Right cardiac atrium (tissue), 5 donors: ENCODE results near the gene ELAVL3. TPM values are rescaled to one million over a fixed set of nuclear protein-coding genes. Genes with fewer than 3 reads are reported as not detected.
"Not testable (repeated sequence)": the region's sequence is repeated elsewhere in the genome, so short reads cannot be mapped to it uniquely, and the experiment has no call there.

ENCODE experiments used
- ATAC-seq, 2 donors: fragments of 200-7000 bp; cut with Tn5 transposase; one replicate each; pipeline versions ENCODE4 v1.8.0 to v1.9.1; 2020; ENCODE audit warnings: moderate library complexity in 2 of 2, mild to moderate bottlenecking in 1 of 2
- DNase-seq, 3 donors: peaks; one replicate each; pipeline ENCODE4 v3.0.0-alpha.2; 2020
- H3K27ac ChIP-seq: one replicate; pipeline ENCODE4 v1.5.1; 2013; ENCODE audit warnings: mild to moderate bottlenecking, low read length, control low read depth, moderate library complexity
- H3K27me3 ChIP-seq: one replicate; pipeline ENCODE4 v1.6.1; 2013; ENCODE audit not compliant: control insufficient read depth, insufficient read depth
- H3K4me1 ChIP-seq: one replicate; pipeline ENCODE4 v1.6.1; 2013; ENCODE audit warnings: low read length; ENCODE audit not compliant: control insufficient read depth, insufficient read depth
- H3K4me3 ChIP-seq: one replicate; pipeline ENCODE4 v1.5.1; 2013; ENCODE audit warnings: low read length, control low read depth
- H3K9me3 ChIP-seq: one replicate; pipeline ENCODE4 v1.6.1; 2013; ENCODE audit warnings: low read length; ENCODE audit not compliant: control insufficient read depth
- WGBS: extraction: QIAGEN DNeasy Blood & Tissue Kit; methylation state at CpG from one replicate; pipeline ENCODE4 v1.1.7; 2013; 5-methylcytosine and 5-hydroxymethylcytosine counted together
- intact Hi-C, 4 donors: fragments of 100-400 bp; cut with DNase I; formaldehyde crosslinking; loops; one replicate each; pipeline versions ENCODE4 v1.11.0 to v1.14.0; 2022 to 2023
- polyA plus RNA-seq: library from polyadenylated mRNA; stranded (reverse); fragments of 200-250 nt; gene quantifications from one replicate; pipeline ENCODE4 v1.2.3, GENCODE V29; 2013
- total RNA-seq, 4 donors: library from RNA; stranded (reverse); fragmentation: NEBNext Ultra II Directional; extraction: Animal tissue kit (Norgen Biotek cat#: 25700); gene quantifications; one replicate each; pipeline ENCODE4 v1.2.1, GENCODE V29; 2021
- donor health status: healthy with polysubstance abuse.
- donor health status: DM: no; HTN: yes; CAD: no.
- donor health status: DM: no; HTN: no; CAD: no.
- donor health status: DM: no; HTN: yes; CAD: no; lungs with severe emphysema.
- donor health status: DM: yes; HTN: yes; CAD: no.

The ELAVL3 gene
- total and polyA plus RNA-seq, 5 donors, result 0.14 TPM; not detected in 4

DNA sequence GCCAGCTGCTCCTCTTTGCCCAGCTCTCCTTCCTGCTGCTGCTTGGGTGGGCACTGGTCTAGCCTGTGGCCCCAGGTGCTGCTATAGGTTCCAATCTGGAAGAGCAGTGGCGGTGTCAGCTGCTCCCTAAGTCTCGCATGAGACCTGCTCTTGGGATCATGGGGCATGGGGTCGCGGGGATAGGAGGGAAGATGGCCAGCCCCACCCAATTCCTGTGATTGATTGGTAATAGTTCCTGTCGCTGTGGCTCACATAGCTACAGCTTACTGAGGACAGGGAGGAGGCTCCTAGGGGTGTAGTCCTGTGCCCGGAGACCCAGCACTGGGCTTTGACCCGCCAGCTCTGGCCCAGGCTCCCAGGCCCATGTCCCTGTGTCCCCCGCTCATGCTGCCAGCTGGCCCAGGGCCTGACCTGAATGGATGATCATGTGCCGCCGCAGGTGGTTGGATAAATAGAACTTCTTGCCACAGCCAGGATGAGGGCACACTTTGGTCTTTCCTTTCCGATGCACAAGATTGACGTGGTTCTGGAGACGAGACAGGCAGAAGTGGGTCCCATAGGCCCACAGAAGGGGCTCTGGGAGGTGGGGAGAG, 4.5 kb upstream of the ELAVL3 start:
- no peak overlapping the region for H3K27ac ChIP-seq
- ATAC-seq (no peak), DNase-seq (no peak)
- intact Hi-C loops, result no loop called here
- 90% methylated on average over 13 of the region's 13 CpGs for WGBS
- no peak overlapping the region for H3K4me3 ChIP-seq
- H3K27me3 ChIP-seq, result no peaks in the 10 kb centered on the region
- H3K4me1 ChIP-seq, result peaks cover 1% of the 10 kb centered on the region
- no peaks in the 10 kb centered on the region for H3K9me3 ChIP-seq

- 68% methylated on average over 57 of the region's 57 CpGs for WGBS
- H3K27ac ChIP-seq, result no peak overlapping the region
- no peaks in the 10 kb centered on the region for H3K9me3 ChIP-seq
- peaks cover 1% of the 10 kb centered on the region for H3K4me1 ChIP-seq
- ATAC-seq (no peak), DNase-seq (peak in 1 of 3 donors; percentile 53)
- intact Hi-C loops, result no loop called here
- H3K27me3 ChIP-seq, result no peaks in the 10 kb centered on the region
- H3K4me3 ChIP-seq, result no peak overlapping the region
Measured at GRCh38 chr19:11483366-11484111, 2.7 kb upstream of the ELAVL3 start.

DNA sequence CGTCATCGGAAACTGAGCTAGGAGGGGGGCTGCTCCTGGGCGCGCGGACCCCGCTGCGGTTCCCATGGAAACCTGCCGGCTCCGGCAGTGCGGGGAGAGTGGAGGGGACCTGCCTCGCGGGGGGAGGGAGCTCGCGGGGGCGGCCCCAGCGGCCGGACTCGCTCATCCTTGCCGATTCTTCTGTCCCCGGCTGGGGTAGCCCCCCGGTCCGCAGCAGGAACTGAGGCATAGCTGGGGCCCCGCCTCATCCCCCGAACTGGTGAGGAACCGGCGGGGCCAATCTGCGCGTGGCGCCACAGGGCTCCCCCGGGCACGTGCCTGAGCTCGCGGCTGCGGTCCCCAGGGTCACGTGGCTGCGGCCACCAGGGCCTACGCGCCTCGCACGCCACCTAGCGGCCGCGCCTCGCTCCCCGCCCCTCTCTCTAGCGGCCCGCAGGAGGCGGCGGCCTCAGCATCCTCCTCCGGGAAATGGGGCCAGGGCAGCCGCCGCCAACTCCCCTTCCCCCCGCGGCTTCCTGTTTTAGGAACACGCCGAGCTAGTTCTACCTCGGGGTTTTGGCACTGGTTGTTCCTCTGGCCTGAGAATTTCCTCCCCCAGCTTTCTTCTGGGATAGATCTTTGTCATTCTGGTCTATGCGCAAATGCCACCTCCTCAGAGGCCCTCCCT, 1.7 kb upstream of the ELAVL3 start:
- no peak overlapping the region for H3K27ac ChIP-seq
- no peaks in the 10 kb centered on the region for H3K9me3 ChIP-seq
- no peaks in the 10 kb centered on the region for H3K27me3 ChIP-seq
- H3K4me3 ChIP-seq, result peak overlapping the region; percentile 9
- H3K4me1 ChIP-seq, result peaks cover 1% of the 10 kb centered on the region
- DNase-seq, result peak; percentile 90 to 95 (median 95)
- peak; percentile 89 to 90 for ATAC-seq
- WGBS, result 2% methylated on average over 58 of the region's 58 CpGs
- intact Hi-C loops, result no loop called here

DNA sequence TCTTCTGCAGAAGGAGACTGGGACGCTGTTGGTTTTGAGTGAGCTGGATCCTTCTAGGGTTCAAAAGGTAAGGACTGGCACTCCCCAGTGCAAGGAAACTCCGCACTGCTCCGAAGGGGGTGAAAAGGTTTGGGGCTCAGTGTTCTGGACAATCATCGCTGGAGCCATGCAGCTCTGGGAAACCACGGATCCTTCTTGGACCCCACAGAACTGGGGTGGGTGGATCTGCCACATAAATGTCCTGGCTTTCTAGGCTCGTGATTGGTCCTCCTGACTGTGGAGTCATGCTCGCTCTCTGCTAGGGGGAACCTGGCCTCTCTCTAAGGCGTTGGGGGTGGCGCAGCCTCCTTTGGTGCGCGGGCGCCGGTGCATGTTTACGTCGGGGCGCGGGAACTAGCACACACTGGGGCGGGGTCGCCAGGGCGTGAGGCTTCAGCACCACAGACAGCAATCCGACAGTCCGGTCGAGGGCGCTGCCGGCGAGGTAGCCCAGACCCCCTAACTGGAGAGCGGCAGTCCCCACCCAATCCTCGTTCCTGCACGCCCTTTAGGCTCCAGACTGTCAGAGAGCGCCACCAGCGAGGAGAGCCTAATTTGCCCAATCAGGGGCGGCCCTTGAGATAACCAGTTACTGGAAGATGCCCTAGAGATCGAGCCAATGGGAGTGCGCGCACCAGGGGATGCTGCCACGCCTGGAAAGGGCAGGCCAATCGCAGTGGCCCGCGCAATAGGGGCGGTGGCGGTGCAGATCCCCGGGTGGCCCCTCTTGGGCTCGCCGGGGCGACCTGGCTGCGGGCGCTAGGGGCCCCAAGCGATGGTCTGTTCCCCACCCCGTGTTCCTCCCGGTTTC, 913 bp upstream of the ELAVL3 start:
- intact Hi-C loops, result no loop called here
- peak; percentile 80 to 87 for ATAC-seq
- Histone ChIP-seq H3K4me3 (peak overlapping the region; percentile 9), H3K9me3 (no peaks in the 10 kb centered on the region), H3K27ac (no peak overlapping the region), H3K27me3 (no peaks in the 10 kb centered on the region), H3K4me1 (peaks cover 1% of the 10 kb centered on the region)
- 4% methylated on average over 50 of the region's 50 CpGs for WGBS
- DNase-seq, result peak; percentile 85 to 89 (median 89)

- H3K9me3 ChIP-seq, result no peaks in the 10 kb centered on the region
- H3K27ac ChIP-seq, result no peak overlapping the region
- DNase-seq (peak in 1 of 3 donors; percentile 58), ATAC-seq (no peak)
- 7% methylated on average over 86 of the region's 86 CpGs for WGBS
- no peaks in the 10 kb centered on the region for H3K27me3 ChIP-seq
- H3K4me1 ChIP-seq, result peaks cover 1% of the 10 kb centered on the region
- peak overlapping the region; percentile 11 for H3K4me3 ChIP-seq
- intact Hi-C loops, result no loop called here
Measured at GRCh38 chr19:11479898-11480714, 740 bp downstream of the ELAVL3 start.

DNA sequence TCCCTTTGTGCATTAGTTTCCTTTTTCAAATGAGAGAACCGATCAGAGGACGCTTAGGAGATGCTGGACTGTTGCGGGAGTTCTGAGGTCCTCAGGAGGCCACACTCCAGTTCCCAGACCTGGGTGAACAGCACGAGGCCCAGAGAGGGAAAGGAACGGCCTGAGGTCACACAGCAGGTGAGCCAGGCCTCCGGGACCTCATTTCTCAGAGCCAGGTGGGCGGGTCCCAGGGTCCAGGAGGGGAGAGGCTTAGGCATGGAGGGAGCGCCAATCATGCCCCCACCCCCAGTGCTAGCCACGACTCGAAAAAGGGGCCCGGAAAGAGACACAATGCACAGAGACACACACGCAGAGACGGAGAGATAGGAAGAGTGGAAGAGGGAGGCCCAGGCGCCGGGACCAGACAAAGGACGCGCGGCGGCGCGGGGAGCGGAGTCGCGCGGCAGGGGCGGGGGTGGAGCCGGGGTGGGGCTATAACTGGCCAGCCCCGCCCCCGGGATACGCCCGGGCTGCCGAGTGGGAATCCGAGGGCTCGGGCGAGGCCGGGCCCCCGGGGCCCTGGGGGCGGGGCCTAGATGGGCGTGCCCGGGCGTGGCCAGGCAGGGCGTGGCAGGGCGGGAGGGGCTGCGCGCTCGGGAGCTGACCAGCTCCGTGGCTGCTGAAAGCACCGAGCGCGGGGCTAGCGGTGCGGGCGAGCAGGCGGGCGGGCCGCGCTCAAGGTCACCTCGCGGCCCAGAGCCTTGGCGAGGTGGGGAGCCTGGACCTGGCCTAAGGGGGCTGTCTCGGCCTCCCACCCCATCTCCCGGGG, 1.6 kb downstream of the ELAVL3 start:
- intact Hi-C loops, result no loop called here
- Histone ChIP-seq H3K27me3 (no peaks in the 10 kb centered on the region), H3K4me3 (peak overlapping the region; percentile 11), H3K27ac (no peak overlapping the region), H3K9me3 (no peaks in the 10 kb centered on the region), H3K4me1 (peaks cover 1% of the 10 kb centered on the region)
- DNase-seq (peak; percentile 50 to 75 (median 71)), ATAC-seq (peak; percentile 3 to 14)
- 18% methylated on average over 62 of the region's 62 CpGs for WGBS

DNA sequence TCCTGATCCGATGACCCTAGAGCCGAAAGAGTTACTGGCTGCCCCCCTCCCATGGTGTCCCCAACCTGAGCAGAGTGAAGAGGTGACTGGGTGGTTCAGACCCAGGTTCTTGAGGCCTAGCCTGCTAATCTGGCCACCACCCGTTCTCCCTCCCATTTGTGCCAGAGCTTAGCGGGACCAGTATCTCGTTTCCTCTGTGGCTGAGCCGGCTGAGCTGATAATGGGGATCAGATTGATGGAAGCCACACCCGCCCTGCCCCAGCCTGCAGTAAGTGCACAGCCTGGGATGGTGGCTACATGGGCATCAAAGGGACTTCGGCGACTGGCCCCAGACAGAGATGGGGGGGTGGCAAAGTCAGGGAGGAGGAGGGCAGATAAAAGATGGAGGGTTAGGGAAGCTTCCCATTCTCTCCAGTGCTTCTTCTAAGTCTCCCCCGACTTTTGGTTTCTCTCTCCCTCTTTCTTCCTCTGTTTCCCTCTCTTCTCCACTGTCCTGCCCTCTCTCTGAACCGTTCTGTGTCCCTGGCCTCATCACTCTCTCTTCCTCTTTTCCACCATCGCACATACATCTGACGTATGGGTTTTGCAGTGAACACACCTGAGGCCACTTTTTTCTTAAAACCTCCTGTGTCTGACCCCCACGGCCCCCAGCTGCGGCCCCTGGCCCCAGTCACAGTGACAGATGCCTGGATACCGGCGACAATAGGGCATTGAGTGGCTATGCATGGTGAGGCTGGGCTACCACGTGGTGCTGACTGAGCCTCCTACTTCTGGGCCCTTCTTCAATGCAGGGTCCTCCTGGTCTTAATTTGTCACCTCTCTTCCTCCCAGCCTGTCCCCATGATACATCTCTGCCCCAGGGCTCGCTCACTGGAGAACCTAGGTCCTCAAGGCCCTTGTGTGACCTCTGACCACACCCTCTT, 2.4 kb downstream of the ELAVL3 start:
- 54% methylated on average over 19 of the region's 19 CpGs for WGBS
- ATAC-seq, result no peak

DNA sequence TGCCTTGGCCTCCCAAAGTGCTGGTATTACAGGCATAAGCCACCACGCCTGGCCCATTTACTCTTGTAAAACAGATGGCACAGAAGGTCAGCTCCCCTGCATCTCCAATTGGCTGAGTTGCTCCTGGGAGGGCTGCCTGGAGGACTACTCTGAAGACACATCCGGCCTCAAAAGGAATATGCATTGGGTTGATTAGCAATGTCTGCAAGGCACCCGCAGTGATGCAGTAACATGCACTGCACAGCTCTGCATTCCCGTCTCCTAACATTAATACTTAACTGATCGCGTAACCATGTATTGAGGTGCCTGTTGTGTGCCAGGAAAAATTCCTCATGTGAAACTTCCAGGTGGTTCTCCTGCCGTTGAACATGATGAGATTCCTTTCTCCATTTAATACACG, 5.0 kb downstream of the ELAVL3 start:
- Histone ChIP-seq H3K27me3 (no peaks in the 10 kb centered on the region), H3K4me1 (no peaks in the 10 kb centered on the region), H3K9me3 (no peaks in the 10 kb centered on the region), H3K4me3 (no peak overlapping the region), H3K27ac (no peak overlapping the region)
- 78% methylated on average over 8 of the region's 8 CpGs for WGBS
- ATAC-seq (no peak), DNase-seq (no peak)
- intact Hi-C loops, result no loop called here

More for the DNA sequence above, 2.4 kb downstream of the ELAVL3 start:
- DNase-seq, result no peak
- Histone ChIP-seq H3K4me1 (peaks cover 1% of the 10 kb centered on the region), H3K27me3 (no peaks in the 10 kb centered on the region), H3K27ac (no peak overlapping the region), H3K4me3 (no peak overlapping the region), H3K9me3 (no peaks in the 10 kb centered on the region)
- intact Hi-C loops, result no loop called here

DNA sequence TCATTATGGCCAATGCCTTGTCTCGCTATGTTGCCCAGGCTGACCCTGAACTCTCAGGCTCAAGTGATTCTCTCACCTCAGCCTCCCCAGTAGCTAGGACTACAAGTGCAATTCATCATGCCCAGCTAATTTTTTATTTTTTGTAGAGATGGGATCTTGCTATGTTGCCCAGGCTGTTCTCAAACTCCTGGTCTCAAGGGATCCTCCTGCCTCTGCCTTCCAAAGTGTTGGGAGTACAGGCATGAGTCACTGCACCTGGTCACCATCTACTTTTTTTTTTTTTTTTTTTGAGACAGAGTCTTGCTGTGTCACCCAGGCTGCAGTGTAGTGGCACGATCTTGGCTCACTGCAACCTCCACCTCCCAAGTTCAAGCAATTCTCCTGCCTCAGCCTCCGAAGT, 5.5 kb downstream of the ELAVL3 start:
- 90% methylated on average over 3 of the region's 3 CpGs for whole genome bisulfite sequencing
- H3K27ac ChIP-seq, H3K4me3 ChIP-seq, H3K9me3 ChIP-seq, H3K27me3 ChIP-seq, DNase-seq, ATAC-seq, H3K4me1 ChIP-seq, intact Hi-C loops: not testable (repeated sequence)
